K562 (cell line): Measurements from ENCODE around the gene GON4L. TPM values are rescaled to one million over a fixed set of nuclear protein-coding genes. Genes with fewer than 3 reads are reported as not detected.

Experiments used
- ATAC-seq: fragments of 200-7000 bp; cut with Tn5 transposase; 3 replicates; pipeline ENCODE4 v1.9.1; 2020; ENCODE audit warnings: moderate library complexity
- BruUV-seq: library from RNA; stranded (reverse); fragments of 400-500 nt; replicated peaks from 2 replicates; lab custom pipeline; 2021; lab: Mats Ljungman, UMichigan
- CTCF ChIA-PET: fragments of 300-600 bp; formaldehyde crosslinking; extraction: SDS; loops from one replicate; lab custom pipeline; 2021; ENCODE audit warnings: low intra/inter-chr PET ratio; lab: Yijun Ruan, JAX
- POLR2A ChIA-PET: fragments of 300-600, 350-650 bp; sonication (Branson Sonifier 250); formaldehyde crosslinking; extraction: SDS; loops from one replicate; lab custom pipeline; 2021; ENCODE audit warnings: antibody characterized with exemption, inconsistent platforms; lab: Yijun Ruan, JAX
- DNase-seq, 4 experiments: peaks; one replicate each; pipeline versions ENCODE4 v3.0.0 to v3.0.0-alpha.2; 2011 to 2018; ENCODE audit warnings: low spot score in 3 of 4, mixed read lengths in 3 of 4; ENCODE audit errors: extremely low read depth in 1 of 4
- FAIRE-seq: peaks from 2 replicates; lab custom pipeline; 2011; peaks lifted over from hg19 to GRCh38; lab: Jason Lieb, UNC
- H2AFZ ChIP-seq: 2 replicates; pipeline ENCODE4 v1.6.0; 2011; ENCODE audit warnings: low read depth, low read length, control low read depth, inconsistent platforms
- H3K27ac ChIP-seq: fragments of 200-600 bp; 3 replicates; pipeline ENCODE4 v1.8.0; 2011; ENCODE audit warnings: low read depth, mild to moderate bottlenecking, control low read depth, inconsistent platforms, low read length, moderate library complexity, mixed read lengths; ENCODE audit errors: extremely low read depth
- H3K27me3 ChIP-seq, 2 experiments: fragments of 300-600 bp in 1 of 2; 2 replicates in 1 of 2; 3 replicates in 1 of 2; pipeline versions ENCODE4 v1.6.0 to v1.8.0; 2011; ENCODE audit warnings: inconsistent platforms in 2 of 2, low read length in 2 of 2, mild to moderate bottlenecking in 1 of 2, mixed read lengths in 1 of 2, moderate library complexity in 1 of 2; ENCODE audit not compliant: control insufficient read depth in 2 of 2, insufficient read depth in 2 of 2
- H3K36me3 ChIP-seq: fragments of 300-600 bp; 3 replicates; pipeline ENCODE4 v1.8.0; 2011; ENCODE audit warnings: mild to moderate bottlenecking, low read length, inconsistent platforms; ENCODE audit not compliant: control insufficient read depth, insufficient read depth
- H3K4me1 ChIP-seq, 2 experiments: fragments of 200-600 bp in 1 of 2; replicated peaks in 1 of 2; 2 replicates in 1 of 2; 3 replicates in 1 of 2; pipeline versions ENCODE4 v1.5.1 to v1.8.0; 2011; ENCODE audit warnings: inconsistent platforms in 2 of 2, low read length in 2 of 2, mild to moderate bottlenecking in 1 of 2, mixed read lengths in 1 of 2, moderate library complexity in 1 of 2; ENCODE audit not compliant: control insufficient read depth in 2 of 2, insufficient read depth in 2 of 2
- H3K4me2 ChIP-seq: 2 replicates; pipeline ENCODE4 v1.6.1; 2011; ENCODE audit warnings: low read length, control low read depth, inconsistent platforms, mixed read lengths; ENCODE audit not compliant: insufficient read depth
- H3K4me3 ChIP-seq: fragments of 200-600 bp; sonication (generic), shearing (Covaris generic); 2 replicates; pipeline ENCODE4 v1.5.1; 2016; ENCODE audit warnings: control low read depth, inconsistent platforms
- H3K79me2 ChIP-seq: fragments of 200-600 bp; 3 replicates; pipeline ENCODE4 v1.8.0; 2011; ENCODE audit warnings: low read length, inconsistent platforms; ENCODE audit not compliant: control insufficient read depth, insufficient read depth
- H3K9ac ChIP-seq, 2 experiments: 2 replicates each; pipeline versions ENCODE4 v1.6.0 to v1.6.1; 2011; ENCODE audit warnings: low read depth in 2 of 2, low read length in 2 of 2, control low read depth in 1 of 2, inconsistent platforms in 1 of 2, mild to moderate bottlenecking in 1 of 2, mixed read lengths in 1 of 2; ENCODE audit not compliant: insufficient read depth in 1 of 2
- H3K9me1 ChIP-seq: one replicate; pipeline ENCODE4 v1.6.0; 2011; ENCODE audit warnings: inconsistent platforms, mild to moderate bottlenecking, low read length, moderate library complexity; ENCODE audit not compliant: control insufficient read depth, insufficient read depth
- H3K9me3 ChIP-seq: replicated peaks from 2 replicates; pipeline ENCODE4 v1.5.1; 2011; ENCODE audit warnings: low read depth, low read length, inconsistent platforms; ENCODE audit not compliant: control insufficient read depth, insufficient read depth
- H4K20me1 ChIP-seq: replicated peaks from 2 replicates; pipeline ENCODE4 v1.6.1; 2011; ENCODE audit warnings: low read length, inconsistent platforms, mixed read lengths; ENCODE audit not compliant: control insufficient read depth, insufficient read depth
- CHCHD3 ChIP-seq: fragments of 250-450 bp; sonication (Bioruptor Pico); IDR thresholded peaks from 2 replicates; pipeline ENCODE4 v2.1.2; 2022; ENCODE audit warnings: mild to moderate bottlenecking
- FOSL1 ChIP-seq: fragments of 200-800 bp; sonication (Bioruptor generic); conservative IDR thresholded peaks from 2 replicates; pipeline ENCODE4 v1.6.1; 2016; ENCODE audit warnings: missing genetic modification characterization, missing compliant biosample characterization
- HNRNPLL ChIP-seq: fragments of 200-400 bp; formaldehyde crosslinking; IDR thresholded peaks from 2 replicates; pipeline ENCODE4 v1.6.1; 2017; ENCODE audit warnings: low read length, low read depth, mild to moderate bottlenecking; ENCODE audit not compliant: poor library complexity, severe bottlenecking
- MYBL2 ChIP-seq, 2 experiments: fragments of 450-650 bp in 1 of 2; sonication (generic) in 1 of 2; formaldehyde crosslinking in 1 of 2; IDR thresholded peaks; 2 replicates each; pipeline versions ENCODE4 v1.6.1 to v1.8.1; 2017 to 2022; ENCODE audit warnings: borderline replicate concordance in 1 of 2, inconsistent platforms in 1 of 2, low read depth in 1 of 2, mild to moderate bottlenecking in 1 of 2, missing genetic modification reagents in 1 of 2, moderate library complexity in 1 of 2
- NELFE ChIP-seq: IDR thresholded peaks from 2 replicates; pipeline ENCODE4 v1.6.1; 2011; ENCODE audit warnings: mild to moderate bottlenecking; ENCODE audit not compliant: insufficient read depth, insufficient read length
- SP1 ChIP-seq: sonication (generic); formaldehyde crosslinking; IDR thresholded peaks from 2 replicates; pipeline ENCODE4 v1.8.1; 2022; ENCODE audit warnings: mild to moderate bottlenecking, missing genetic modification reagents
- SREBF1 ChIP-seq: fragments of 150-350 bp; IDR thresholded peaks from 2 replicates; pipeline ENCODE4 v1.6.1; 2014; ENCODE audit warnings: antibody characterized with exemption, low read depth, low read length, borderline replicate concordance
- TEAD1 ChIP-seq, 2 experiments: fragments of 450-650 bp in 1 of 2; sonication (generic) in 1 of 2; formaldehyde crosslinking; IDR thresholded peaks; 2 replicates each; pipeline versions ENCODE4 v1.4.0 to v1.8.0; 2020 to 2022; ENCODE audit warnings: mild to moderate bottlenecking in 2 of 2, missing genetic modification reagents in 1 of 2
- XRCC3 ChIP-seq: fragments of 450-650 bp; IDR thresholded peaks from 2 replicates; pipeline ENCODE4 v1.6.1; 2017; ENCODE audit warnings: mild to moderate bottlenecking, moderate library complexity
- ZFP91 ChIP-seq: sonication (generic); formaldehyde crosslinking; IDR thresholded peaks from 2 replicates; pipeline ENCODE4 v1.8.0; 2022; ENCODE audit warnings: mild to moderate bottlenecking, missing genetic modification reagents
- ZFPM2 ChIP-seq: fragments of 250-450 bp; sonication (Bioruptor Pico); IDR thresholded peaks from 2 replicates; pipeline ENCODE4 v1.5.1; 2022; ENCODE audit warnings: mild to moderate bottlenecking
- ZNF232 ChIP-seq: sonication (generic); formaldehyde crosslinking; IDR thresholded peaks from 2 replicates; pipeline ENCODE4 v1.8.0; 2022; ENCODE audit warnings: mild to moderate bottlenecking, missing genetic modification reagents
- ZNF780A ChIP-seq: fragments of 250-450 bp; sonication (Bioruptor Pico); IDR thresholded peaks from 2 replicates; pipeline ENCODE4 v1.5.0; 2021; ENCODE audit warnings: mild to moderate bottlenecking
- WGBS: fragments of 100-300 bp; shearing (Covaris generic); methylation state at CpG from one replicate; pipeline ENCODE4 v1.1.6; 2016; ENCODE audit warnings: low coverage, mixed read lengths; ENCODE audit not compliant: insufficient coverage; ENCODE audit errors: missing lambda C conversion rate; 5-methylcytosine and 5-hydroxymethylcytosine counted together
- in situ Hi-C: fragments of 300-500 bp; cut with MboI; formaldehyde crosslinking; loops from 4 replicates; pipeline ENCODE4 v1.15.0; 2018; ENCODE audit warnings: inconsistent platforms, mixed read lengths
- intact Hi-C: fragments of 100-400 bp; cut with micrococcal nuclease; formaldehyde crosslinking; loops from 2 replicates; pipeline ENCODE4 v1.14.2; 2022
- polyA plus RNA-seq, 8 experiments: library from polyadenylated mRNA; depleted of rRNA in 4 of 8; stranded (reverse) in 5 of 8; unstranded in 3 of 8; fragments of >200 nt; fragmentation: Nextera tagmentation in 2 of 8; fragmentation: Illumina TruSeq in 1 of 8; extraction: Ambion mirVana in 2 of 8; extraction: Trizol in 1 of 8; gene quantifications; 2 replicates each; pipeline versions ENCODE4 v1.2.1 to v1.2.3, GENCODE V29; 2011 to 2014; ENCODE audit warnings: inconsistent platforms in 1 of 8, missing spikeins in 1 of 8
- total RNA-seq, 7 experiments: library from RNA; depleted of rRNA in 6 of 7; stranded (reverse); fragments of >200 nt in 6 of 7; fragmentation: Illumina TruSeq in 2 of 7; extraction: Trizol in 2 of 7; gene quantifications; 2 replicates each; pipeline versions ENCODE4 v1.2.1 to v1.2.3, GENCODE V29; 2011 to 2021; ENCODE audit warnings: low replicate concordance in 1 of 7

Gene GON4L
- total and polyA plus RNA-seq, 9 of the 15 experiments (the other 6 are each of a cell fraction or from before 2014, with no cell fraction given), result 20.2 to 47.4 (median 33.6) TPM

GRCh38 chr1:155813672-155814071 lies 43.3 kb downstream of the GON4L start:
- intact Hi-C loops, result no loop called here
- no peak overlapping the region for H3K4me2 ChIP-seq
- TF ChIP-seq ZNF780A (CRISPR knock-in tag) (no peak), SREBF1 (no peak), NELFE (no peak), MYBL2 (IDR thresholded peaks at IDR 0.05; ENCODE audit: low read depth) (no peak), MYBL2 (CRISPR knock-in tag; IDR thresholded peaks at IDR 0.05; ENCODE audit: borderline replicate concordance) (no peak)
- TF ChIP-seq, all 486 proteins: peak for 0
- no peaks in the 10 kb centered on the region for H3K9me1 ChIP-seq
- WGBS, result 76% methylated on average over 3 of the region's 3 CpGs
- no peaks in the 10 kb centered on the region for H3K27me3 ChIP-seq
- H4K20me1 ChIP-seq, result no peaks in the 10 kb centered on the region
- FAIRE-seq (no peak), DNase-seq (no peak), ATAC-seq (no peak)
- H3K36me3 ChIP-seq, result peaks cover 69% of the 10 kb centered on the region
- H3K79me2 ChIP-seq, result no peaks in the 10 kb centered on the region
- H3K4me1 ChIP-seq, result no peaks in the 10 kb centered on the region
- ChIA-PET POLR2A (no interaction called here), CTCF (no interaction called here)
- BruUV-seq, result no TSS peak
- H3K9me3 ChIP-seq, result no peaks in the 10 kb centered on the region
- H3K9ac ChIP-seq, result no peak overlapping the region
- H3K27ac ChIP-seq, result no peak overlapping the region
- in situ Hi-C loops, result no loop called here
- H2AFZ ChIP-seq, result no peak overlapping the region
- no peak overlapping the region for H3K4me3 ChIP-seq

- Histone ChIP-seq H3K4me1 (no peaks in the 10 kb centered on the region), H3K27ac (no peak overlapping the region), H3K4me2 (no peak overlapping the region), H3K36me3 (peaks cover 66% of the 10 kb centered on the region), H3K9ac (no peak overlapping the region), H4K20me1 (no peaks in the 10 kb centered on the region), H3K9me3 (no peaks in the 10 kb centered on the region), H2AFZ (no peak overlapping the region), H3K79me2 (no peaks in the 10 kb centered on the region), H3K27me3 (no peaks in the 10 kb centered on the region), H3K9me1 (no peaks in the 10 kb centered on the region), H3K4me3 (no peak overlapping the region)
- FAIRE-seq (no peak), ATAC-seq (no peak), DNase-seq (no peak)
- 100% methylated on average over 1 of the region's 1 CpG for WGBS
- intact Hi-C loops (no loop called here), in situ Hi-C loops (no loop called here)
- no peak for TF ChIP-seq XRCC3
- no peak for TF ChIP-seq HNRNPLL
- TF ChIP-seq ZFPM2 (CRISPR knock-in tag), result no peak
- no peak for TF ChIP-seq ZFP91 (CRISPR knock-in tag)
- TF ChIP-seq CHCHD3 (CRISPR knock-in tag), result no peak
- no peak for TF ChIP-seq FOSL1 (tag)
- TF ChIP-seq ZNF232 (CRISPR knock-in tag), result no peak
- TF ChIP-seq SP1 (CRISPR knock-in tag), result no peak
- TF ChIP-seq TEAD1 (CRISPR knock-in tag; IDR thresholded peaks at IDR 0.05), result no peak
- BruUV-seq, result no TSS peak
- ChIA-PET CTCF (no interaction called here), POLR2A (interaction anchor here (0.6 kb wide), 1 partner anchor 35 kb away, joined by 3 read pairs; no protein-coding TSS in a partner anchor)
Measured at GRCh38 chr1:155812878-155813277, 44.1 kb downstream of the GON4L start.
